ENCODE measurements around the gene DNAH6. TPM values are rescaled to one million over a fixed set of nuclear protein-coding genes. Genes with fewer than 3 reads are reported as not detected.
"Not testable (repeated sequence)": the region's sequence is repeated elsewhere in the genome, so short reads cannot be mapped to it uniquely, and the experiment has no call there.

The DNAH6 gene
- total RNA-seq, 2 experiments from 2014 or later: 0.45 to 0.50 TPM

- ChIA-PET POLR2A (no interaction called here), CTCF (interaction anchor here (1.2 to 2.0 kb wide), 3 partner anchors 15 to 125 kb away, joined by 4 to 12 read pairs (median 12); partner anchors contain the start of gene TRABD2A)
- Mint-ChIP-seq H3K9me3 (no peaks in the 10 kb centered on the region), H3K4me1 (peaks cover 46% of the 10 kb centered on the region), H3K27me3 (no peaks in the 10 kb centered on the region), H3K27ac (no peak overlapping the region), H3K4me3 (no peak overlapping the region), H3K36me3 (ENCODE audit: low read depth) (peaks cover 24% of the 10 kb centered on the region)
- no peak for DNase-seq
These were observed 349.8 kb downstream of the DNAH6 start for GRCh38 chr2:84866122-84866521.

GRCh38 chr2:84868327-84868726 lies 352.0 kb downstream of the DNAH6 start:
- H3K27me3 Mint-ChIP-seq, DNase-seq, H3K9me3 Mint-ChIP-seq, H3K4me3 Mint-ChIP-seq, H3K27ac Mint-ChIP-seq: not testable (repeated sequence)
- peaks cover 22% of the 10 kb centered on the region for H3K36me3 Mint-ChIP-seq (ENCODE audit: low read depth)
- ChIA-PET CTCF (interaction anchor here (1.9 to 3.9 kb wide), 2 partner anchors 12 to 58 kb away, joined by 7 to 21 read pairs; partner anchors contain the start of gene TRABD2A), POLR2A (interaction anchor here (1.0 to 1.2 kb wide), 2 partner anchors 12 to 57 kb away, joined by 3 read pairs; no protein-coding TSS in a partner anchor)
- H3K4me1 Mint-ChIP-seq: peaks cover 42% of the 10 kb centered on the region

Other genes starting within 250 kb of the DNAH6 start
- gene SUCLG1, start 57.2 kb upstream of the DNAH6 start, total RNA-seq: 10 to 100 TPM; 66.1 to 69.0 TPM

All from activated CD4-positive, alpha-beta memory T cell treated with anti-CD3 and anti-CD28 coated beads, Interleukin-2, amount 10 ng/mL, durations not matched to agents 7 days and 5 days (primary cell).